22Rv1 (cell line): ENCODE results near the gene HTRA3.

Source experiments
- H3K27ac ChIP-seq: fragments of 450-650 bp; 2 replicates; pipeline ENCODE4 v1.5.1; 2017
- ZFX ChIP-seq: fragments of 450-650 bp; IDR thresholded peaks from 2 replicates; pipeline ENCODE4 v1.6.1; 2017; ENCODE audit warnings: antibody characterized with exemption, borderline replicate concordance
- TF ChIP-seq, protein P1 (sequence below): fragments of 450-650 bp; IDR thresholded peaks from 2 replicates; pipeline ENCODE4 v1.5.1; 2017; ENCODE audit warnings: mild to moderate bottlenecking

Gene HTRA3

DNA sequence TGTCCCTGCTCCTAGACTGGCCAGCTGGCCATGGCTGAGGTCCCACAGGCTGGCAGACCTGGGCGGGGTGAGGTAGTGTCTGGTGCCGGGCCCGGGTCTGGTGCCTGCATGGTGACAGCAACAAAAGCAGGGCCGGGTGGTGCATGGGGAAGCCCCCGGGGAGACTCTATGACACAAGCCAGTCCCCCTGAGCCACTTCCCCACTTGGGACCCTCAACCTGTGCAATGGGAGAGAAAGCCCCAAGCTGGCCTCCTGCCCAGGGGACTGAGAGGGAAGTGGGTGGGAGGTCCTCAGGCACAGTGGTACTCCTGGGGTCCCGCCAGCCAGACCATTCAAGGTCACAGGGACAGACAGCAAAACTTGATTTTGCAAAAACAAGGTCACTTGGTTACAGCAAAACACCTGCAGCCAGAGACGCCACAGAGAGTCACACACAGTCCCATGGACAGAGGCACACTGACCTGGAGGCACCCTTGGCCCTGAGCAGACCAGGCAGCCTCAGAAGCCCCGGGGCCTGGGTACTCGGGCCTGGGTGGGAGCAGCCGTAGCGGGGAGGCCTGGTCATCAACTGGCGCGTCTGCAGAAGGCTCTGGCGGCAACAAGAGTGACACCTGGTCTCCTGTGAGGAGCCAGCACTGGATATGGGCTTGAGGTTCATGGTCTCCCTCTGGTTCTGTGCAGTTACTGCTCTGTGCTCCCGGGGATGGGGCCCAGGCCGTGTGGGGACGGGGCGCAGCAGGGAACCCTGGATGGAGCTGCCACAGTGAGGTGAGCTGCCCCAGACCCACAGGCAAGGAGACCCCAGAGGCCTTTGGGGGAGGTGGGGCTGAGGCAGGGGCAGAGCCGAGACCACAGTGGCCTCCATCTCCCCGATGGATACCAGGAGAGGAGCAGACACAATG, 60.6 kb downstream of the HTRA3 start:
- TF ChIP-seq, protein P1, sequence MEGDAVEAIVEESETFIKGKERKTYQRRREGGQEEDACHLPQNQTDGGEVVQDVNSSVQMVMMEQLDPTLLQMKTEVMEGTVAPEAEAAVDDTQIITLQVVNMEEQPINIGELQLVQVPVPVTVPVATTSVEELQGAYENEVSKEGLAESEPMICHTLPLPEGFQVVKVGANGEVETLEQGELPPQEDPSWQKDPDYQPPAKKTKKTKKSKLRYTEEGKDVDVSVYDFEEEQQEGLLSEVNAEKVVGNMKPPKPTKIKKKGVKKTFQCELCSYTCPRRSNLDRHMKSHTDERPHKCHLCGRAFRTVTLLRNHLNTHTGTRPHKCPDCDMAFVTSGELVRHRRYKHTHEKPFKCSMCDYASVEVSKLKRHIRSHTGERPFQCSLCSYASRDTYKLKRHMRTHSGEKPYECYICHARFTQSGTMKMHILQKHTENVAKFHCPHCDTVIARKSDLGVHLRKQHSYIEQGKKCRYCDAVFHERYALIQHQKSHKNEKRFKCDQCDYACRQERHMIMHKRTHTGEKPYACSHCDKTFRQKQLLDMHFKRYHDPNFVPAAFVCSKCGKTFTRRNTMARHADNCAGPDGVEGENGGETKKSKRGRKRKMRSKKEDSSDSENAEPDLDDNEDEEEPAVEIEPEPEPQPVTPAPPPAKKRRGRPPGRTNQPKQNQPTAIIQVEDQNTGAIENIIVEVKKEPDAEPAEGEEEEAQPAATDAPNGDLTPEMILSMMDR = no peak
- TF ChIP-seq ZFX = no peak
- H3K27ac ChIP-seq = no peak overlapping the region

DNA sequence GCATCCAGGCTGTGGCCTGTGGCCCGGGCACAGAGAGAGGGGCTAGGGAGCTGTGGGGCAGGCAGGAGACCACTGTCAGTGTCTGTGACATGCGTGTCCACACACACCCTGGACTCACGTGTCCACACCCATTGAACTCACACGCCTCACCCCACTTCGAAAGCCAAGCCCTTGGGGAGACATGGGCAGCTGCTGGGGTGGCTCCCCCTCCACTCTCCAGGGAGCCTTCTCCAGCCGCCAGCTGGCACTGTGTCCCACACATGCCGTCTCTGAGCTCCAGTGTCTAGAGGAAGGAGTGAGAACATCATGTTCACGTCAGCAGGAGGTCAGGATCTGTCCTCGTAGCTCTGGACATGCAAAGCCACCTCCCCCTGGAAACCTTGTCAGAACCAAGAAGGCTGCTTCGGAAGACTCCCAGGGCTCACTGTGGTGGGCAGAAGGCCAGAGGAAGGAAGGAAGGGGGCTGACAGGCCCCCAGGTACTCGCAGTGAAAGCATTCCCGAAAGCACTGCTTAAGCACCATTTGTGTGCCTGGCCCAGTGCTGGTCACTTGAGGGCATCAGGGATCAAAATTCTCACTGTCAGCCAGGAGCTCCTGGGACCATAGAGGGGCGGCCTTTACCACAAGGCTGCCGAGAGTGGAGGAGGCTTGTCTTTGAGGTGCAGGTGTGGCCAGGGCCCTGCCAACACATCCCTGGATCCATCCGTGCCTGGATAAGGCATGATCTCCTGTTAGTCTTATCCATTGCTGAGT, 61.4 kb downstream of the HTRA3 start:
- no peak for TF ChIP-seq ZFX
- TF ChIP-seq, protein P1 = no peak
- no peak overlapping the region for H3K27ac ChIP-seq

- no peak overlapping the region for H3K27ac ChIP-seq
- TF ChIP-seq ZFX = no peak
- TF ChIP-seq, protein P1 = no peak
These were observed 62.0 kb downstream of the HTRA3 start for GRCh38 chr4:8331575-8331955.

DNA sequence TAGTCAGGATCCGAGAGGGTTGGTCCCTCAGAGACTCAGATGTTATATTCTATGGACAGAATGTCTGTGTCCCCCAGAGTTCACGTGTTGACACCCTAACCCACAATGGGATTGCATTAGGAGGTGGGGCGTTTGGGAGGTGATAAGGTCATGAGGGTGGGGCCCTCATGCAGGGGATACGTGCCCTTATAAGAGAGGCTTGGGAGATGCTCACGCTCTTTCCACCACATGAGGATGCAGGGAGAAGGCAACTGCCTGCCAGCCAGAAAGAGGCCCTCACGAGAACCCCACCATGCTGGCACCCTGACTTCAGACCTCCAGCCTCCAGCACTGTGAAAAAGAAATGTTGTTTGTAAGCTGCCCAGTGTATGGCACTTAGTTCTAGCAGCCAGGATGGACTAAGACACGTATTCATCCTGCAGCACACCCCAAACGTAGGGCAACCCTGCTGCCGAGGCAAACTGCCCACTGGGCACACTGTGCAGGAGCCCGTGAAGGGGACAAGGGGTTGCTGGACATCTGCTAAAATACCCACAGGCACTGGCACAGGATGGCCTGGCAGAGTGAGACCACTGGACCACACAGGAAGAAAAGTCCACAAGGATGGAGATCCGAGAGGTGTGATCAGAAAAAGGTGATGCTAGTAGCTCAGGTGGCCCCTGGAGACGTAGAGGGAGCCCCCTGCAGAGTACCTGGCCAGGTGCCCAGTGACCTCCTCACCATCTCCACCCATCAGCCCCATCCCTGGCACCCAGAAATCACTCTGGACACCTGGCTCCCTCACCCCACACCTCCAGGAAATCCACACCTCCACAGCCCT, 62.7 kb downstream of the HTRA3 start:
- H3K27ac ChIP-seq = no peak overlapping the region

GRCh38 chr4:8332891-8333331, 63.4 kb downstream of the HTRA3 start:
- no peak overlapping the region for H3K27ac ChIP-seq
- TF ChIP-seq, protein P1 = no peak
- no peak for TF ChIP-seq ZFX

More for the DNA sequence above, 62.7 kb downstream of the HTRA3 start:
- TF ChIP-seq ZFX = no peak
- TF ChIP-seq, protein P1 = no peak

DNA sequence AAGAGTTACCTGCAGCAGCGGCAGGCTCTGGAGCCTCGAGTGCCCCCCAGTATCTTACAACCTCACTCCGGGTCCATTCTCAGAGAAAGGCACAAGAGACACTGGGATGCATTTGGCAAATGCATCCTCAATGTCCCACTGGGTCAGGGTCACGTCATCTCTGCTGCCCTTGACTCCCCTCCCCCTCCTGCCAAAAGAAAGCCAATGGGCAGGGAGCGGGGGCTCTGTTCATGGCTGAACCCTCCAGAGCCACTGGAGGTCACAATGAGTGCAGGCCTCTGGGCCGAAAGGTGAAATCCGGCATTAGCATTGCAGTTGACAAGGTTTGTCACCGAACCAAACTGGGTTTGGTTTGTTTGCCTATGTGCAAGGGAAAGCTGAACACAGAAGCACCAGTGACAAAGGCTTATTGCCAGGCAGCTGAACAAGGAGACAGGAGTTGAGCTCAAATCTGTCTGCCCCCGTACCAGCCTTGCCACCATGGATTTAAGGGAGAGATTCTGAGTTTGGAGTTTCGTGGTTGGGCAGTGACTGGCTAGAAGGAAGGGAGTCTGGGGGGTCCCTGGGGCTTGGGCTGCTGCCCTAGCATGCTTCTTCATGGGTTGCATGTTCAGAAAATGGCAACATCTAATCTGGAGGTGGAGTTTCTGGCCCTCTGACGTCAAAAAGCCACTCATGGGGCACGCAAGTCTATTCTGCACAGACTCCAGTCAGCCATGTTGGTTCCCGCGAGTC, 64.3 kb downstream of the HTRA3 start:
- TF ChIP-seq, protein P1 = no peak
- no peak for TF ChIP-seq ZFX
- no peak overlapping the region for H3K27ac ChIP-seq
